CD14-positive monocyte (primary cell): Measurements from ENCODE around the gene CYP27A1. TPM values are rescaled to one million over a fixed set of nuclear protein-coding genes. Genes with fewer than 3 reads are reported as not detected.

Experiments
- DNase-seq, 3 donors: peaks; one replicate each; pipeline ENCODE4 v3.0.0-alpha.2; 2011 to 2022
- H2AFZ ChIP-seq: 2 replicates; pipeline ENCODE4 v1.6.0; 2012; ENCODE audit warnings: mild to moderate bottlenecking, low read depth, low read length, inconsistent platforms; ENCODE audit not compliant: insufficient read depth, poor library complexity, severe bottlenecking
- H3K27ac ChIP-seq, 2 donors: 1 replicate in 1 of 2; 2 replicates in 1 of 2; pipeline ENCODE4 v1.5.1; 2012 to 2013; ENCODE audit warnings: low read length in 2 of 2, control low read depth in 1 of 2, inconsistent platforms in 1 of 2, low read depth in 1 of 2, mild to moderate bottlenecking in 1 of 2
- H3K27me3 ChIP-seq, 2 donors: one replicate each; pipeline versions ENCODE4 v1.6.0 to v1.6.1; 2011 to 2013; ENCODE audit warnings: low read length in 2 of 2; ENCODE audit not compliant: control insufficient read depth in 2 of 2, insufficient read depth in 2 of 2
- H3K36me3 ChIP-seq, 2 donors: replicated peaks in 1 of 2; 1 replicate in 1 of 2; 2 replicates in 1 of 2; pipeline versions ENCODE4 v1.5.1 to v1.6.1; 2012 to 2013; ENCODE audit warnings: low read length in 2 of 2, control low read depth in 1 of 2, inconsistent platforms in 1 of 2, mild to moderate bottlenecking in 1 of 2; ENCODE audit not compliant: insufficient read depth in 2 of 2, control insufficient read depth in 1 of 2
- H3K4me1 ChIP-seq, 2 donors: 1 replicate in 1 of 2; 2 replicates in 1 of 2; pipeline versions ENCODE4 v1.5.1 to v1.6.1; 2012 to 2013; ENCODE audit warnings: low read length in 2 of 2, control low read depth in 1 of 2, inconsistent platforms in 1 of 2, mild to moderate bottlenecking in 1 of 2, moderate library complexity in 1 of 2; ENCODE audit not compliant: insufficient read depth in 2 of 2, control insufficient read depth in 1 of 2
- H3K4me2 ChIP-seq: replicated peaks from 2 replicates; pipeline ENCODE3; 2012; ENCODE audit warnings: low read length, moderate library complexity, mild to moderate bottlenecking; ENCODE audit not compliant: poor library complexity, severe bottlenecking; ENCODE audit errors: extremely low read depth
- H3K4me3 ChIP-seq, 3 experiments: fragments of 200-600 bp in 1 of 3; sonication (generic) in 1 of 3; replicated peaks in 1 of 3; 1 replicate in 2 of 3; 2 replicates in 1 of 3; pipeline ENCODE4 v1.5.1; 2011 to 2013; ENCODE audit warnings: low read length in 3 of 3, mild to moderate bottlenecking in 3 of 3, control low read depth in 2 of 3, low read depth in 2 of 3, inconsistent platforms in 1 of 3, moderate library complexity in 1 of 3
- H3K79me2 ChIP-seq: 2 replicates; pipeline ENCODE4 v1.6.0; 2012; ENCODE audit warnings: mild to moderate bottlenecking, control low read depth, inconsistent platforms, low read length, moderate library complexity; ENCODE audit not compliant: insufficient read depth
- H3K9ac ChIP-seq: 2 replicates; pipeline ENCODE4 v1.6.0; 2017; ENCODE audit warnings: low read length, mild to moderate bottlenecking; ENCODE audit not compliant: insufficient read depth, poor library complexity, severe bottlenecking
- H3K9me3 ChIP-seq, 2 donors: replicated peaks in 1 of 2; 1 replicate in 1 of 2; 2 replicates in 1 of 2; pipeline versions ENCODE4 v1.5.1 to v1.6.1; 2012 to 2013; ENCODE audit warnings: low read length in 2 of 2, control low read depth in 1 of 2; ENCODE audit not compliant: control insufficient read depth in 1 of 2, insufficient read depth in 1 of 2
- H4K20me1 ChIP-seq: 2 replicates; pipeline ENCODE4 v1.6.0; 2012; ENCODE audit warnings: mild to moderate bottlenecking, low read length, control low read depth, moderate library complexity; ENCODE audit not compliant: insufficient read depth
- H3K27ac Mint-ChIP-seq, 7 donors: one replicate each; pipeline ENCODE4 v1.8.0; 2020; ENCODE audit warnings: mild to moderate bottlenecking in 7 of 7, mixed read lengths in 7 of 7, moderate library complexity in 6 of 7, inconsistent platforms in 2 of 7
- H3K27me3 Mint-ChIP-seq, 3 donors: one replicate each; pipeline ENCODE4 v1.8.0; 2021 to 2022; ENCODE audit warnings: low read depth in 3 of 3, mild to moderate bottlenecking in 3 of 3, mixed read lengths in 3 of 3, moderate library complexity in 3 of 3, inconsistent platforms in 1 of 3
- H3K36me3 Mint-ChIP-seq, 2 donors: one replicate each; pipeline ENCODE4 v1.8.0; 2020; ENCODE audit warnings: mixed read lengths in 2 of 2, inconsistent platforms in 1 of 2, mild to moderate bottlenecking in 1 of 2
- H3K4me1 Mint-ChIP-seq: one replicate; pipeline ENCODE4 v1.8.0; 2020; ENCODE audit warnings: mild to moderate bottlenecking, mixed read lengths
- H3K4me3 Mint-ChIP-seq, 2 donors: one replicate each; pipeline ENCODE4 v1.8.0; 2020; ENCODE audit warnings: mild to moderate bottlenecking in 2 of 2, mixed read lengths in 2 of 2, moderate library complexity in 1 of 2
- H3K9me3 Mint-ChIP-seq, 7 donors: one replicate each; pipeline ENCODE4 v1.8.0; 2020 to 2022; ENCODE audit warnings: mixed read lengths in 7 of 7, mild to moderate bottlenecking in 6 of 7, moderate library complexity in 6 of 7, inconsistent platforms in 2 of 7
- WGBS: methylation state at CpG from one replicate; pipeline ENCODE4 v1.1.5; 2013; ENCODE audit warnings: missing lambda C conversion rate; ENCODE audit not compliant: insufficient coverage; 5-methylcytosine and 5-hydroxymethylcytosine counted together
- intact Hi-C, 2 donors: fragments of 100-400 bp; cut with micrococcal nuclease; formaldehyde crosslinking; loops; one replicate each; pipeline versions ENCODE4 v1.15.0 to v1.15.1; 2023
- polyA plus RNA-seq, 3 donors: library from polyadenylated mRNA; depleted of rRNA in 1 of 3; unstranded in 2 of 3; stranded (reverse) in 1 of 3; fragments of 300-500 nt in 2 of 3; fragments of >200 nt in 1 of 3; fragmentation: Illumina TruSeq in 2 of 3; gene quantifications; 1 replicate in 2 of 3; 2 replicates in 1 of 3; pipeline ENCODE4 v1.2.3, GENCODE V29; 2012 to 2021
- TF ChIP-seq, protein P1 (sequence below): fragments of 200-600 bp; IDR thresholded peaks from one replicate; pipeline ENCODE4 v1.8.0; 2022; ENCODE audit warnings: antibody characterized with exemption, mild to moderate bottlenecking

The CYP27A1 gene
- polyA plus RNA-seq, 3 donors: 151 to 218 (median 214) TPM

DNA sequence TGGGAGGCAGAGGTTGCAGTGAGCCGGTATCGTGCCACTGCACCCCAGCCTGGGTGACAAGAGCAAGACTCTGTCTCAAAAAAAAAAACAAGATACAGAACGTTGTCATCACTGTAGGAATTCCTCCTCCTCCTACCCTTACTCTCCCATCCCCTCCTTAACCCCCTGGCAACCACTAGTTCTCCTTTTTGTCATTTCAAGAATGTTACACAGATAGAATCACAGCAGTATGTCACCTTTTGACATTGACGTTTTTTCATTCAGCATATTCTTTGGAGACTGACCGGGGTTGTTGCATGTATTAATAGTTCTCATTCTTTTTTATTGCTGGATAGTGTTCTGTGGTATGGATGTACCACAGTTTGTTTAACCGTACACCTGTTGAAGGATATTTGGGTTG lies 38.9 kb upstream of the CYP27A1 start:
- no peaks in the 10 kb centered on the region for H4K20me1 ChIP-seq
- peaks cover 76 to 82% of the 10 kb centered on the region in 2 donors for H3K36me3 Mint-ChIP-seq
- peak; percentile 60 to 86 (median 81) for DNase-seq
- intact Hi-C loops: no loop called here
- H3K4me3 Mint-ChIP-seq: no peak overlapping the region
- peaks cover 0 to 2% (median 0%) of the 10 kb centered on the region in 3 donors for H3K27me3 Mint-ChIP-seq
- peaks cover 0 to 5% (median 2%) of the 10 kb centered on the region in 7 donors for H3K9me3 Mint-ChIP-seq
- H3K4me1 ChIP-seq: peaks cover 59 to 60% of the 10 kb centered on the region in 2 donors
- H3K79me2 ChIP-seq: peaks cover 19% of the 10 kb centered on the region
- peak overlapping the region; percentile 76 to 98 for H3K27ac ChIP-seq
- H2AFZ ChIP-seq: no peak overlapping the region
- H3K4me2 ChIP-seq: peak overlapping the region; percentile 17
- no peaks in the 10 kb centered on the region for H3K9me3 ChIP-seq
- WGBS: 0% methylated on average over 1 of the region's 6 CpGs
- peaks cover 47 to 53% of the 10 kb centered on the region in 2 donors for H3K36me3 ChIP-seq
- H3K9ac ChIP-seq: peak overlapping the region; percentile 41
- no peak overlapping the region for H3K4me3 ChIP-seq
- peak overlapping the region; percentile 86 to 100 (median 96) for H3K27ac Mint-ChIP-seq
- no peaks in the 10 kb centered on the region for H3K27me3 ChIP-seq
- peaks cover 58% of the 10 kb centered on the region for H3K4me1 Mint-ChIP-seq
- TF ChIP-seq, protein P1, sequence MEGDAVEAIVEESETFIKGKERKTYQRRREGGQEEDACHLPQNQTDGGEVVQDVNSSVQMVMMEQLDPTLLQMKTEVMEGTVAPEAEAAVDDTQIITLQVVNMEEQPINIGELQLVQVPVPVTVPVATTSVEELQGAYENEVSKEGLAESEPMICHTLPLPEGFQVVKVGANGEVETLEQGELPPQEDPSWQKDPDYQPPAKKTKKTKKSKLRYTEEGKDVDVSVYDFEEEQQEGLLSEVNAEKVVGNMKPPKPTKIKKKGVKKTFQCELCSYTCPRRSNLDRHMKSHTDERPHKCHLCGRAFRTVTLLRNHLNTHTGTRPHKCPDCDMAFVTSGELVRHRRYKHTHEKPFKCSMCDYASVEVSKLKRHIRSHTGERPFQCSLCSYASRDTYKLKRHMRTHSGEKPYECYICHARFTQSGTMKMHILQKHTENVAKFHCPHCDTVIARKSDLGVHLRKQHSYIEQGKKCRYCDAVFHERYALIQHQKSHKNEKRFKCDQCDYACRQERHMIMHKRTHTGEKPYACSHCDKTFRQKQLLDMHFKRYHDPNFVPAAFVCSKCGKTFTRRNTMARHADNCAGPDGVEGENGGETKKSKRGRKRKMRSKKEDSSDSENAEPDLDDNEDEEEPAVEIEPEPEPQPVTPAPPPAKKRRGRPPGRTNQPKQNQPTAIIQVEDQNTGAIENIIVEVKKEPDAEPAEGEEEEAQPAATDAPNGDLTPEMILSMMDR: no peak

DNA sequence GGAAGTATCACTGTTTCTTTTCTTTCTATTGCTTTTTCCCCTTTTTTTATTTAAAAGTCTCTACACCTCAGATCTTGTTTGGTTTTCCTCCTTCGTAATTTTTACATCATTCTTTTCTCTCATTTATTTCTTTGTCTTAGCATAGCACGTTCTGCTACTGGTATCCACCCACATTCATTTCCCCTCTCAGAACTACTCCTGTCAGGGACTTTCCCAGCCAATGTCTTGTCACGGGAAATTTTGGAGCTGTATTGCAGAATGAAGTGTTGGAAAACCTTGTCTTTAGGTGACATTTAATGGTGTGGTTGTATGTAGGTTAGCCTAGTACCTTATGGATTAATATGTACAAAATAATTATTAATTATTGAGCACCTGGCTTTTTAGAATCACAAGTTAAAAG lies 37.3 kb upstream of the CYP27A1 start:
- Histone ChIP-seq H3K79me2 (peaks cover 18% of the 10 kb centered on the region), H3K27ac (peak overlapping the region; percentile 95 to 98), H3K4me2 (peak overlapping the region; percentile 39), H3K4me3 (peak overlapping the region in 1 of 3 experiments; percentile 20), H3K9ac (peak overlapping the region; percentile 67), H2AFZ (no peak overlapping the region), H3K36me3 (peaks cover 46 to 49% of the 10 kb centered on the region in 2 donors), H4K20me1 (no peaks in the 10 kb centered on the region), H3K27me3 (no peaks in the 10 kb centered on the region), H3K9me3 (no peaks in the 10 kb centered on the region), H3K4me1 (peaks cover 72 to 75% of the 10 kb centered on the region in 2 donors)
- DNase-seq: peak; percentile 77 to 94 (median 85)
- H3K4me3 Mint-ChIP-seq: peak overlapping the region in 1 of 2 donors; percentile 70
- H3K4me1 Mint-ChIP-seq: peaks cover 71% of the 10 kb centered on the region
- H3K27me3 Mint-ChIP-seq: peaks cover 0 to 2% (median 2%) of the 10 kb centered on the region in 3 donors
- TF ChIP-seq, protein P1: no peak
- peaks cover 73 to 81% of the 10 kb centered on the region in 2 donors for H3K36me3 Mint-ChIP-seq
- peaks cover 0 to 5% (median 2%) of the 10 kb centered on the region in 7 donors for H3K9me3 Mint-ChIP-seq
- H3K27ac Mint-ChIP-seq: peak overlapping the region; percentile 96 to 100 (median 100)
- intact Hi-C loops: loop anchor here in 1 of 2 donors (1.0 to 5.0 kb wide), 3 partner anchors 11 to 78 kb away; partner anchors contain the start of gene CYP27A1
- 5% methylated on average over 2 of the region's 3 CpGs for WGBS
